Dermis blood vessel endothelial cell (primary cell): ENCODE results near the gene INSM1. TPM values are rescaled to one million over a fixed set of nuclear protein-coding genes. Genes with fewer than 3 reads are reported as not detected.

ENCODE experiments used
- DNase-seq: peaks from one replicate; pipeline ENCODE4 v3.0.0; 2010
- total RNA-seq: library from RNA; depleted of rRNA; stranded (reverse); fragments of >200 nt; gene quantifications from 2 replicates; pipeline ENCODE4 v1.2.3, GENCODE V29; 2014

The INSM1 gene
- total RNA-seq, 1 donor from 2014 or later: not detected

GRCh38 chr20:20395087-20395486 lies 27.2 kb downstream of the INSM1 start:
- no peak for DNase-seq

GRCh38 chr20:20395903-20396568 lies 28.1 kb downstream of the INSM1 start:
- no peak for DNase-seq

- no peak for DNase-seq
Measured at GRCh38 chr20:20396794-20397193, 28.9 kb downstream of the INSM1 start.

- no peak for DNase-seq
Measured at GRCh38 chr20:20398123-20398522, 30.2 kb downstream of the INSM1 start.

GRCh38 chr20:20399531-20400500 lies 31.9 kb downstream of the INSM1 start:
- DNase-seq: no peak

GRCh38 chr20:20401991-20402390 lies 34.1 kb downstream of the INSM1 start:
- DNase-seq: no peak

GRCh38 chr20:20404633-20405032 lies 36.7 kb downstream of the INSM1 start:
- no peak for DNase-seq

- no peak for DNase-seq
Measured at GRCh38 chr20:20405623-20406022, 37.7 kb downstream of the INSM1 start.

- no peak for DNase-seq
Measured at GRCh38 chr20:20406306-20406705, 38.4 kb downstream of the INSM1 start.

GRCh38 chr20:20407891-20408805 lies 40.2 kb downstream of the INSM1 start:
- DNase-seq: no peak

GRCh38 chr20:20409331-20409730 lies 41.4 kb downstream of the INSM1 start:
- DNase-seq: no peak

GRCh38 chr20:20410678-20411077 lies 42.8 kb downstream of the INSM1 start:
- DNase-seq: peak; percentile 9

GRCh38 chr20:20411402-20411801 lies 43.5 kb downstream of the INSM1 start:
- DNase-seq: no peak

GRCh38 chr20:20411836-20412235 lies 43.9 kb downstream of the INSM1 start:
- no peak for DNase-seq

GRCh38 chr20:20412750-20413149 lies 44.8 kb downstream of the INSM1 start:
- peak; percentile 91 for DNase-seq

- no peak for DNase-seq
Measured at GRCh38 chr20:20413810-20414281, 45.9 kb downstream of the INSM1 start.

- no peak for DNase-seq
Measured at GRCh38 chr20:20414640-20415220, 46.8 kb downstream of the INSM1 start.

GRCh38 chr20:20415321-20415720 lies 47.4 kb downstream of the INSM1 start:
- no peak for DNase-seq

- DNase-seq: no peak
Measured at GRCh38 chr20:20417876-20418676, 50.2 kb downstream of the INSM1 start.
